Mesodermal cell (in vitro differentiated cells): ENCODE results near the gene TPD52L1.
"Not testable (repeated sequence)": the region's sequence is repeated elsewhere in the genome, so short reads cannot be mapped to it uniquely, and the experiment has no call there.

Experiments
- H3K27ac ChIP-seq: 2 replicates; pipeline ENCODE4 v1.7.0; 2013; ENCODE audit warnings: mild to moderate bottlenecking, low read depth, low read length, moderate library complexity; ENCODE audit not compliant: severe bottlenecking
- H3K36me3 ChIP-seq: 2 replicates; pipeline ENCODE4 v1.7.1; 2013; ENCODE audit warnings: mild to moderate bottlenecking, low read length, moderate library complexity; ENCODE audit not compliant: control insufficient read depth, insufficient read depth
- H3K4me1 ChIP-seq: one replicate; pipeline ENCODE4 v1.7.1; 2013; ENCODE audit warnings: mild to moderate bottlenecking, low read length; ENCODE audit not compliant: insufficient read depth, control insufficient read depth, poor library complexity, severe bottlenecking
- H3K4me3 ChIP-seq: 2 replicates; pipeline ENCODE4 v1.7.0; 2013; ENCODE audit warnings: low read length, control low read depth, mild to moderate bottlenecking; ENCODE audit not compliant: insufficient read depth, poor library complexity, severe bottlenecking; ENCODE audit errors: extremely low read depth
- H3K9me3 ChIP-seq: 2 replicates; pipeline ENCODE4 v1.7.1; 2013; ENCODE audit warnings: mild to moderate bottlenecking, low read length, moderate library complexity; ENCODE audit not compliant: control insufficient read depth
- WGBS, 2 experiments: methylation state at CpG; one replicate each; pipeline ENCODE4 v1.1.5; 2013; ENCODE audit warnings: missing lambda C conversion rate in 2 of 2; ENCODE audit not compliant: insufficient coverage in 2 of 2; 5-methylcytosine and 5-hydroxymethylcytosine counted together

Gene TPD52L1

DNA sequence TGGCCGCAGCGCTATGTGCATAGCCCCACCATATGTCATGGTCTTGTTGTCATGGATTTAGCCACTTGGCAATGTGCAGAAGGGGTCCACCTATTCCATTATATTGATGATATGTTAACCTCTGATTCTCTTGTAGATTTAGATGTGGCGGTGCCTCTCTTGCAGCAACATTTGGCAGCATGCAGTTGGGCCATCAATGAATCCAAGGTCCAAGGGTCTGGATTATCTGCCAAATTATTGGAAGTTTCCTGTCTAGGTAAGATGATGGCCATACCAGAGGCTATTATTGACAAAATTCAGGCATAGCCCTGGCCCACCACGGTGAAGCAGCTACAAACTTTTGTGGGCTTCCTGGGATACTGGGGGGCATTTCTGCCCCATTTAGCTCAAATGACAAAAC, 116.8 kb downstream of the TPD52L1 start:
- Histone ChIP-seq H3K27ac (no peak overlapping the region), H3K36me3 (peaks cover 30% of the 10 kb centered on the region), H3K4me3 (no peak overlapping the region), H3K9me3 (no peaks in the 10 kb centered on the region), H3K4me1 (no peaks in the 10 kb centered on the region)
- 96% methylated on average over 4 of the region's 4 CpGs for WGBS, 2 experiments

DNA sequence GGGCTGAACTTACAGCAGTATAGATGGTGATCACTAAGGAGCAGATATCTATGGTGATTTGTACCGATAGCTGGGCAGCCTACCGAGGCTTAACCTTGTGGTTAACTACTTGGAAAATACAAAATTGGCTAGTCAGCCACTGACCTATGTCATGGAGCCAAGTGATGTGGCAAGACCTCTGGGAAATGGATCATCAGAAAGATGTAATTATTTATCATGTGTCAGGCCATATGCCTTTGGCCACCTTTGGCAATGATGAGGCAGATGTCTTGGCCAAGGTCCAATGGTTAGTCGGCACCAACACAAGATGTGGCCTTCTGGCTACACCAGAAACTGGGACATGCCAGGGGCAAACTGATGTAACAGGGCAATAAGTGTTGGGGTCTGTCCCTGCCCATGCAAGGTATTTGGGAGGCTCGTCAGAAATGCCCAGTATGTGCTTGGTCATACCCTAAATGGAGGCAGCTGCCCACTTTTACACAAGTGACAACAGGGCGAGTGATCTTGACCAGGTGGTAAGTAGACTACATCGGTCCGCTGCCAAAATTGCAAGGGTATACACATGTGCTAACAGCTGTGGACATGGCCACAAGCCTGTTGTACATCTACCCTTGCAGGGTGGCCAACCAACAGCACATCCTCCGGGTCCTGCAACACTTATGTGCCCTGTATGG, 118.0 kb downstream of the TPD52L1 start:
- Histone ChIP-seq H3K4me1 (no peaks in the 10 kb centered on the region), H3K9me3 (no peaks in the 10 kb centered on the region), H3K36me3 (peaks cover 38% of the 10 kb centered on the region), H3K27ac (no peak overlapping the region), H3K4me3 (no peak overlapping the region)
- WGBS, 2 experiments = 87 to 90% methylated on average over 8 of the region's 8 CpGs

DNA sequence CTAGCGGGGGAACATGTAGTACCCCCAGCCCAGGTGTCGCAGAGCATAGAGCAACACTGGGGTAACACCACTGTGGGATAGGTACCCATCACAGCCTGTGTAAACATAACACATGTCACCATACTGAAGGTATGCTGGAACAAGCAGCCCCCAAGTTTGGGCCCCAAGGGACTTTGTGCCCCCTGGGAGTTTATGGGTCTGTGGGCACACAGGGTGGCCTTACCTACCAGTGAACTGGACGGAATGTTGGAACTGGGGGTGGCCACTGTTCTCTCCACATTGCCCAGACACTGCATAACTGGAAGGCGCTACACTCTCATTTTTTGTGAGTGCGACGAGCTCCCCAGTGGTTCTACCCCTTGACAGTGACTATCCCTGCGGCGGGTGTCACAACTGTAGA, 119.7 kb downstream of the TPD52L1 start:
- no peaks in the 10 kb centered on the region for H3K4me1 ChIP-seq
- H3K27ac ChIP-seq = no peak overlapping the region
- peaks cover 49% of the 10 kb centered on the region for H3K36me3 ChIP-seq
- H3K4me3 ChIP-seq = no peak overlapping the region
- 95 to 100% methylated on average over 3 to 6 of the region's 8 CpGs for WGBS, 2 experiments
- H3K9me3 ChIP-seq = no peaks in the 10 kb centered on the region

DNA sequence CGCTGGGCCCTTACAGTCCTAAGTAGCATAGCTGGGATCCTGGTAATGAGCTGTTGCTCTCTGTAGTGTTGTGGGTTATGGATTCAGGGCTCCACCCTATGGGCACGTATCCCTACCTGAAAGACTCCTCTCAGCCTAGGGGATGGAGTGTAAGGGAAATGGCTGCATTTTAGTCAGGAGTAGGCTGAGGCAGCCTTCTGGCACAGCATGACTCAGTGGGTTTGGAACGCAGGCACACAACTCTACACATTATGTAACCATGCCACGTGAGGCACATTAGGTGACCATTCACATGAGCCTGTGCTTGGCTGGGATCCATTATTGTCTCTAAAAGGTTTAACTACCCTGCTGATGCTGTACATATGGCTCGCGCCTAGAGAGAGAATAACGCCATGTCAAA, 120.4 kb downstream of the TPD52L1 start:
- Histone ChIP-seq H3K27ac (no peak overlapping the region), H3K4me1 (no peaks in the 10 kb centered on the region), H3K4me3 (no peak overlapping the region), H3K9me3 (no peaks in the 10 kb centered on the region), H3K36me3 (peaks cover 52% of the 10 kb centered on the region)
- WGBS, 2 experiments = 88 to 97% methylated on average over 5 to 6 of the region's 7 CpGs

DNA sequence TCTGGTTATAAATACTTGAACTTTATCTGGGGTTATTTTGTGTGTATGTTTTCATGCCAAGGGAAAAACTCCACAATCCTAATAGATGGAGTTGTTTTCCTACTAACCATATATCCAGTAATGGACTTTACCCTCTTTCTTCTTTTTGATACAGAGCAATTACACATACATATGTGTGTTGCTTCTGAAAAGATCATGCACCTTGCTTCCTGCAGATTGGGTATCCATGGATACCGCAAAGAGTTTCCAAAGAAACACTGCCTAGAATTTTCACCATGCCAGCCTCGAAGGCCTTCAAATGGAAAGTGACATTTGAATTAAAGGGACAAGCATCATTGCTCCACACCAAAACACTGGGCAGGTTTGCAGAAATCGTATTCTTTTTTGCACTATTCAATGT, 121.4 kb downstream of the TPD52L1 start:
- Histone ChIP-seq H3K9me3 (no peaks in the 10 kb centered on the region), H3K36me3 (peaks cover 54% of the 10 kb centered on the region), H3K4me1 (no peaks in the 10 kb centered on the region), H3K4me3 (no peak overlapping the region), H3K27ac (no peak overlapping the region)
- WGBS, 2 experiments = 100% methylated on average over 1 to 2 of the region's 3 CpGs

DNA sequence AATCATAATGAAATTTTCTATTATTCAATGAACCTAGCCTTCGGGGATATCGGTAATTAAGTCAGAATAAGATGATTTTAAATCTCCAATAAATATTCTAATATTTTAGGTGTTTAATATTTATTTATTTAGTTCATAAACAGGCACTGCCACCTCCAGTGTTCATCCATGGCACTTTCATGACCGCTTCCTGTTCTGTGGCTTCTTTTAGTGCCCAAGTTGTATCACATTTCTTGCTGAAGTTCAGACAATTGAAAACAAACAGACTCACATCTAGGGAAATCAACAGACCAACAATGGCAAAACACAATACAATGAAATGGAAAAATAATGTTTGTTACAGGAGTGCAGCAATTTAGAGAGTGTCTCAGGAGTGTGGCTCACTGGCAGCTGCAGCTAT, 122.2 kb downstream of the TPD52L1 start:
- peaks cover 62% of the 10 kb centered on the region for H3K36me3 ChIP-seq
- 100% methylated on average over 1 of the region's 3 CpGs for WGBS, 2 experiments
- no peak overlapping the region for H3K27ac ChIP-seq

DNA sequence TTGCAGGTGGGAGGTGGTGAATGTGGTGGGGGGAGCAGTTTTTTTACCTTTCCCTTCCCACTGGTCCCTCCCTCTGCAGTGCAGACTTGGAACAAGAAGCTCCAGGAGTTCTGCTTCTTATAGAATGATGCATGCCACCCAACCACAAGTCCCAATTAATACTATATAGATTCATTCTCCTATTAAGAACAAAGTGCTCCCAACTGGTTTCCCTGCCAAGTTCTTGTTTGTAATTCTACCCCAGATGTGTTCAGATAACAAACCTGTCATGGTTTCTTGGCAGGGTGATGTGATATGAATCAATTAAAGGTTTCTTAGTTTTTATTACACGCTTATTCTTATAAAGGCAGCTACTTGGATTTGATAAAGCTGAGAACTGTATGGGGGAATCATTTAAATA, 124.3 kb downstream of the TPD52L1 start:
- H3K27ac ChIP-seq = no peak overlapping the region
- H3K4me3 ChIP-seq = no peak overlapping the region
- peaks cover 70% of the 10 kb centered on the region for H3K36me3 ChIP-seq
- no CpG with 5 or more reads among the region's 1 CpG for WGBS, 2 experiments
- no peaks in the 10 kb centered on the region for H3K9me3 ChIP-seq
- no peaks in the 10 kb centered on the region for H3K4me1 ChIP-seq

More for the DNA sequence above, 122.2 kb downstream of the TPD52L1 start:
- Histone ChIP-seq H3K4me3 (no peak overlapping the region), H3K9me3 (no peaks in the 10 kb centered on the region), H3K4me1 (no peaks in the 10 kb centered on the region)

DNA sequence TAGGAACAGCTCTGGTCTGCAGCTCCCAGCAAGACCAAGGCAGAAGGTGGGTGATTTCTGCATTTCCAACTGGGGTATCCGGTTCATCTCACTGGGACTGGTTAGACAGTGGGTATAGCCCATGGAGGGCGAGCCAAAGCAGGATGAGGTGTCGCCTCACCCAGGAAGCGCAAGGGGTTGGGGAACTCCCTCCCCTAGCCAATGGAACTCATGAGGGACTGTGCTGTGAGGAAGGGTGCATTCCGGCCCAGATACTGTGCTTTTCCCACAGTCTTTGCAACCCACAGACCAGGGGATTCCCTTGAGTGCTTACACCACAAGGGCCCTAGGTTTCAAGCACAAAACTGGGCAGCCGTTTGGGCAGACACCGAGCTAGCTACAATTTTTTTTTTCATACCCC, 126.4 kb downstream of the TPD52L1 start:
- H3K4me3 ChIP-seq = no peak overlapping the region

DNA sequence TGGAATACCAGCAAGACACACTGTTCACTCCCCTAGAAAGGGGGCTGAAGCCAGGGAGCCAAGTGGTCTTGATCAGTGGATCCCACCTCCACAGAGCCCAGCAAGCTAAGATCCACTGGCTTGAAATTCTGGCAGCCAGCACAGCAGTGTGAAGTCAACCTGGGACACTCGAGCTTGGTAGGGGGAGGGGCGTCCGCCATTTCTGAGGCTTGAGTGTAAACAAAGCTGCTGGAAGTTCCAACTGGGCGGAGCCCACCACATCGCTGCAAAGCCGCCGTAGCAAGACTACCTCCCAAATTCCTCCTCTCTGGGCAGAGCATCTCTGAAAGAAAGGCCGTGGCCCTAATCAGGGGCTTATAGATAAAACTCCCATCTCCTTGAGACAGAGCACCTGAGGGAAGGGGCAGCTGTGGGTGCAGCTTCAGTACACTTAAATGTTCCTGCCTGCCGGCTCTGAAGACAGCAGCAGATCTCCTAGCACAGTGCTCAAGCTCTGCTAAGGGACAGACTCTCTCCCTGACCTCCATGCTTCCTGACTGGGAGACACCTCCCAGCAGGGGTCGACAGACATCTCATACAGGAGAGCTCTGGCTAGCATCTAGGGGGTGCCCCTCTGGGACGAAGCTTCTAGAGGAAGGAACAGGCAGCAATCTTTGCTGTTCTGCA, 126.9 kb downstream of the TPD52L1 start:
- WGBS, 2 experiments = 78 to 83% methylated on average over 6 to 9 of the region's 11 CpGs
- H3K9me3 ChIP-seq, H3K4me3 ChIP-seq, H3K4me1 ChIP-seq, H3K27ac ChIP-seq: not testable (repeated sequence)
- peaks cover 53% of the 10 kb centered on the region for H3K36me3 ChIP-seq

More for the DNA sequence above, 126.4 kb downstream of the TPD52L1 start:
- Histone ChIP-seq H3K27ac (no peak overlapping the region), H3K36me3 (peaks cover 56% of the 10 kb centered on the region), H3K4me1 (no peaks in the 10 kb centered on the region), H3K9me3 (no peaks in the 10 kb centered on the region)
- WGBS, 2 experiments = 100% methylated on average over 1 to 6 of the region's 7 CpGs

DNA sequence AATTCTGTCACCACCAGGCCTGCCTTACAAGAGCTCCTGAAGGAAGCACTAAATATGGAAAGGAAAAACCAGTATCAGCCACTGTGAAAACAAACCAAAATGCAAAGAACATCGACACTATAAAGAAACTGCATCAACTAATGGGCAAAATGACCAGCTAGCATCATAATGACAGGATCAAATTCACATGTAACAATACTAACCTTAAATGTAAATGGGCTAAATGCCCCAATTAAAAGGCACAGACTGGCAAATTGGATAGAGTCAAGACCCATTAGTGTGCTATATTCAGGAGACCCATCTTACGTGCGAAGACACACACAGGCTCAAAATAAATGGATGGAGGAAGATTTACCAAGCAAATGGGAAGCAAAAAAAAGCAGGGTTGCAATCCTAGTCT, 128.9 kb downstream of the TPD52L1 start:
- not testable (repeated sequence) for H3K4me3 ChIP-seq, H3K27ac ChIP-seq, H3K4me1 ChIP-seq, H3K9me3 ChIP-seq
- H3K36me3 ChIP-seq = peaks cover 58% of the 10 kb centered on the region
- WGBS, 2 experiments = 100% methylated on average over 3 of the region's 3 CpGs; no CpG with 5 or more reads in 1 of the 2 experiments

DNA sequence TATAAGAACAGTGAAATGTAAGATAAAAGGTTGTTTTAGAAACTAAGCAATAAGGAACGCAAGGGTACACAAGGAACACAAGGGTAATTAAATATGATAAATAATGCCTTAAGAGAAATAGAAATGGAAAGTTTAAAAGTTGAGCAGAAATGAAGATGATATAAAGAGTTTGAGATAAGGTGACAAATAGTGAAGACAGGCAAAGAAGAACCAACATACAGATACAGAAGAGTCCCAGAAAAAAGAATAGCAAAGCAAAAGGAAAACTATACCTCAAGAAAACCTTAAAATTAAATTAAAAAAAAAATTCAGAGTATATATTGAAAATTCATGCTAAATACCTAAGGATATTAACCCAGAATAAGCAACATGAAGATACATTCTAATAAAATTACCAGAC, 131.8 kb downstream of the TPD52L1 start:
- H3K27ac ChIP-seq = no peak overlapping the region
- WGBS, 2 experiments = no CpG with 5 or more reads among the region's 1 CpG
- no peaks in the 10 kb centered on the region for H3K9me3 ChIP-seq
- no peaks in the 10 kb centered on the region for H3K4me1 ChIP-seq
- H3K36me3 ChIP-seq = peaks cover 66% of the 10 kb centered on the region
- H3K4me3 ChIP-seq = no peak overlapping the region
